Measurements from ENCODE around the gene MS4A6E.
"Not testable (repeated sequence)": the region's sequence is repeated elsewhere in the genome, so short reads cannot be mapped to it uniquely, and the experiment has no call there.

Gene MS4A6E, protein sequence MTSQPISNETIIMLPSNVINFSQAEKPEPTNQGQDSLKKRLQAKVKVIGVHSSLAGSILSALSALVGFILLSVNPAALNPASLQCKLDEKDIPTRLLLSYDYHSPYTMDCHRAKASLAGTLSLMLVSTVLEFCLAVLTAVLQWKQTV

DNA sequence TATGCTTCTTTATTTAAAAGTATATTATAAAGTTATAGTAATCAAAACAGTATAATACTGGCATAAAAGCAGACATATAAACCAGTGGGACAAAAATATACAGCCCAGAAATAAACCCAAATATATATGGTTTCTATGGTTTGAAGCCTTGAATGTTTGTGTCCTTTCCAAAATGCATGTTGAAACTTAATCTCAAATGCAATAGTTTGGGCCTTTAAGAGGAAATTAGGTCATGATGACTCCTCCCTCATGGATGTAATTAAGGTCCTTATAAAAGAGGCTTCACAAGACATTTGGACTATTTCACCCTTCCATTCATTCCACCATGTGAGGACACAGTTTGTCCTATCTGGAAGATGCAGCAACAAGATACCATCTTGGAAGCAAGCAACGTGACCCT is at the start of gene MS4A6E:
Gene MS4A6E (plus strand): TSS at position 301 of the 400 bp plus-strand sequence. CDS start 7,641 bp downstream, outside the sequence.
- DNase-seq (ENCODE audit: low spot score), result no peak

DNA sequence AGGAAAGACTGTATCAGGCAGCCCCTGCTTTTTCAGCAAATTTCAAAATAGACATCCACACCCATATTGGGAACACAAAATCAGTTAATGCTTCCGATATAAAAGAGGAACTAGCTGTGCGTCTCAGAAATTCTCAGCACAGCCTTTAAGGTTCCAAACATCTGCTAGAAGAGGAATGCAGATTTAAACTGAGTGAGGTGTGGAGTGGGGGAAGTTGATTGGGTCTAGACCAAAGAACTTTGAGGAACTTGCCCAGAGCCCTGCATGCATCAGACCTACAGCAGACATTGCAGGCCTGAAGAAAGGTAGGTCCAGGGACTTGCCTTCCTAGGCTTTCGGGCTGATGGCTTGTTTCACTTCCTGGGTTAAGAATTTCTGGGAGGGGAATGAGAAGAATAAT is 46.6 kb upstream of the MS4A6E start, which contains the start of gene MS4A4A:
Gene MS4A4A (plus strand): TSS at position 255 of the 400 bp plus-strand sequence. CDS start 10 bp downstream, at position 265.
- no peak for DNase-seq (ENCODE audit: low spot score)

DNA sequence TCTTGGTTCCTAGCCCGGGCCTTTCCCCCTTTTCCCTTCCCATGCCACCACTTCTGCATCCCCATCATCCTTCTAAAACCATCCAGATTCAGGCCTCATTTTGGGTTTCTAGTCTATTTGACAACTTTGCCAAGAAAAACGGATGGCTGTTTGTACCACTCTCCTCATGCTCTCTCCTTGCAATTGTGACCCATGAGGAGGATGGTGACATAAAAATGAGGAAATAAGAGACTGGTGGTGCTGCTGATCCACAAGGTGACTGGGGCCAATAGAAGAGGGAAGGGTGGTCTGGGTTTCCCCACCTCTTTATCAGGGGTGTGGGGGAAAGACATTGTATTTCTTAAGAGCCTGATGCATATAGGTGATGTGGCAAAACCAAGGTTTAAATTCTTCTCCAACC is 45.6 kb upstream of the MS4A6E start:
- DNase-seq (ENCODE audit: low spot score), result peak; percentile 8

DNA sequence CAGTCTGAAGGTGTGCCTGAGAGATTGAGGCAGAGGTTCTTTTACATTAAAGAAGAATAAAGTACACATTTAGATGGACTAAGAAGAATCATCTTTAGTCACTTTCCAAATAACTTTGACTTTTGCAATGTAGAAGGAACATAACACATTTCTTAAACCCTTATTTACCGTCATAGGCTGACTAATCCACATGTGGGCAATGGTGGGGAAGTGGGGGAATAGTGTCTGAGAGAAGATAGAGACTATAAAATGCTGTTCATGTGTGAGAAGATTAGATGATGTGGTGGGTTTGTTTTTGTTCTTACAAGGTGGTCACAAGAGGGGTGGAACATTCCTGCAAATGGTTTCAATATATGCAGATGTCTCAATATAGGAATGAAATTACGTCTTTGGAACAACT is 44.8 kb upstream of the MS4A6E start:
- no peak for DNase-seq (ENCODE audit: low spot score)

DNA sequence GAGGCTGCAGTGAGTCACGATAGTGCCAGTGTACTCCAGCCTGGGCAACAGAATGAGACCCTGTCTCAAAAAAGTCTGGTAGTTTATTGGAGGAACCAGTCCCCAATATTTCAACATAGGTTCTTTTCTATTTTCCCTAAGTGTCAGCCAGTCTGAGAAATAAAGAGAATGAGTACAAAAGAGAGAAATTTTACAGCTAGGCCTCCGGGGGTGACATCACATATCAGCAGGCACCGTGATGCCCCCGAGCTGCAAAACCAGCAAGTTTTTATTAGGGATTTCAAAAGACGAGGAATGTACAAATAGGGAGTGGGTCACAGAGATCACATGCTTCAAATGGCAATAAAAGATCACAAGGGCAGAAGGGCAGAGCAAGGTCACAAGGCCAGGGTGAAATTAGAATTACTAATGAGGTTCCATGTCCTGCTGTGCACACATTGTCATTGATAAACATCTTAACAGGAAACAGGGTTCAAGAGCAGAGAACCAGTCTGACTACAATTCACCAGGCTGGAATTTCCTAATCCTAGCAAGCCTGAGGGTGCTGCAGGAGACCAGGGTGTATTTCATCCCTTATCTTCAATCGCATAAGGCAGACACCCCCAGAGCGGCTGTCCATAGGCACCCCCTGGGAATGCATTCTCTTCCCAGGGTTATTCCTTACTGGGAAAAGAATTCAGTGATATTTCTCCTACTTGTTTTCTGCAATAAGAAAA is 41.5 kb upstream of the MS4A6E start:
- DNase-seq (ENCODE audit: low spot score), result not testable (repeated sequence)

DNA sequence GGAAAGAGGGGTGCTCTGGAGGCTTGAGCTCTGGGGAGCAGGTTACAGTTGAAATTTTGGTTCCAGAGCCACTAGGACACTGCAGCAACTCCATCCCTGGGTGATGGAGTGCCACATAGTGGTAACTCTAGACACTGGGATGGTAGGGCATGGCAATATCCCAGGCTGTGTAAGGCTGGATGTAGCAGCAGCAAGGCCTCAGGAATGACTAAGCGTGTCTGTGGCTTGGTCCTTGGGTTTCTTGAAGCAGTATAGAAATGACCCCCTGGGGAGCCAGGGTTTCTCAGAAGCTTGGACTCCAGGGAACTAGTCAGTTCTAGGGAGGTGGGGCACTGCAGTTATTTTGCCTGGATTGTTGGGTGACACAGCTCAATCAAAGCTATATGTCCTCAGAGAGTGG is 38.5 kb upstream of the MS4A6E start:
- DNase-seq (ENCODE audit: low spot score), result no peak

DNA sequence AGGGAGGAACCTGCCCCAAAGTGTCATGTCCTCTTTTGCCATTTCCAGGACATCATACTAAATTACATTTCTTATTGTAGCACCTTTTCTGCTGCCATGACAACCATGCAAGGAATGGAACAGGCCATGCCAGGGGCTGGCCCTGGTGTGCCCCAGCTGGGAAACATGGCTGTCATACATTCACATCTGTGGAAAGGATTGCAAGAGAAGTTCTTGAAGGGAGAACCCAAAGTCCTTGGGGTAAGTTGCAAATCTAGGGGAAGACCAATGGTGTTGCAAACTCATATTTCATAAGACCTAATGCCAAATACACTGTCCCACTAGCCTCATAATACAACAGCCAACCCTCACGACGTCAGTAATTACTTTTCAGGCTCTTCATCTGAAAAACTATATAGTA is 34.9 kb upstream of the MS4A6E start:
- DNase-seq (ENCODE audit: low spot score), result no peak

DNA sequence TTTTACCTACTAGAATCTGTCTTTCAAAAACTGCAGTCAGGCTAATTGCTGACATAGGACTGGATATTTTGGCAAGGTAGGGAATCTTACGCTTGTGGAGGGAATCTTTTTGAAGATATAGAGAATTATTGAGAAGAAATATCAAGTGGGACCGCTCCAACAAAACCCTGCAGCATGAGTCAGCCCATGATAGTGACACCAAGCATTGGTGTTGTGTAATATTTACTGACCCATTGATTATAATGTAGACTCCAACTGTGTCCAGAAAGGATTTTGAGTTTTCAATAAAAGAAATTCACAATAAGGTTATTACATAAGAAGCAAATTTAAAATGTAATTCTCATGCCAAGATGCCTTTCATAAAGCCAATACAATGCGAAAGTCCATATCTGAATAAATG is 25.9 kb upstream of the MS4A6E start:
- DNase-seq (ENCODE audit: low spot score), result no peak

DNA sequence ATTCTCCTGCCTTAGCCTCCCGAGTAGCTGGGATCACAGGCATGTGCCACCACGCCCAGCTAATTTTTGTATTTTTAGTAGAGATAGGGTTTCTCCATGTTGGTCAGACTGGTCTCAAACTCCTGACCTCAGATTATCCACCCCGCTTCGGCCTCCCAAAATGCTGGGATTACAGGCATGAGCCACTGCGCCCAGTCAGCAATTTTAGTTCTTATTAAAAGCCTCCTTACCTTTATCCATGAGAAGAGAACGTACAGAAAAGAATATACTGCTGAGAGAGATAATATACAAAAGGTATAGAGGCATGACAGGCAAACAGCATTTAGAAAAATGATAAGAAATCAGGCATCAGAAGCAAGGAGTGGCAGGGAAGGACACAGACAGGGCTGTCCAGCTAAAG is 25.2 kb upstream of the MS4A6E start:
- DNase-seq (ENCODE audit: low spot score), result not testable (repeated sequence)

DNA sequence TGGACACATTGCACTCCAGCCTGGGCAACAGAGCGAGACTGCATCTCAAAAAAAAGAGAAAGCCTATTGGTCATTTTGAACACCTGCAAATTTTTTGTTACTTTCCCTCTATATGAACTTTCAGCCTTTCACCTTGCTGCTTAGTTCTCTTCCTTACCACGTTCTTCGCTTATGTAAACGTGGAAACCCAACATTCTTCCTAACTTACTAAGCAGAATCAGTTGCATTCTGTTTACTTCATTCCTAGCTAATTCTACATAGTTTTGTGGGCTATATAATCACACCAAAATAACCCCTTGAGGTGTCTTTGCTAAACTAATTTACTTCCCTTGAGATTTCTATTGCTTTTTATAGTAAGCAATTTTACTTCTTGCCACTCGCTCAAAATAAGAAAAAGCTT is 23.4 kb upstream of the MS4A6E start:
- no peak for DNase-seq (ENCODE audit: low spot score)

DNA sequence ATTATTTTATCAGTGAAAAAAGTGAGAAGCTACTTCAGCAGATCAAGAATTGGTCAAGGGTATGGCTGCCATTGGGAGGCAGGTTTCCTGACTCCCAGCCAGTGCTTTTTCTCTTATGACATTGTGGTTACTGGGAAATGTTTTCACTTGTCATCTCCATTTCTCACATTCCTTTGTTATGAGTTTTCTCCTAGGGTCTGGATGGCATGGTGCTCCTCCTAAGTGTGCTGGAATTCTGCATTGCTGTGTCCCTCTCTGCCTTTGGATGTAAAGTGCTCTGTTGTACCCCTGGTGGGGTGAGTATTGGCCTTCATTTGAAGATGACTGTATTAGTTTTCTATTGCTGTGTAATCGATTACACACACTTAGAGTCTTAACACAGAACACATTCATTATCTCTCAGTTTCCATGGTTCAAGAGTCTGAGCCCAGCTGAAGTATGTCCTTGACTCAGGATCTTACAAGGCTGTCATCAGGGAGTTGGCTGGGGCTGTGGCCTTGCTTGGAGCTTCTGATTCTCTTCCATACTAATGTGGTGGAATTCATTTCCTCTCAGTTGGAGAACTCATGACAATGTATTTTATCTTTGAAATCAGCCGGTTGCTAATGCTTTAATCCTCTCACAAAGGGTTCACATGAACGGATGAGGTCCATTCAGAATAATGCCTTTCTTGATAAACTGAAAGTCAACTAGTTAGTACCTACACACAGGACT is 21.0 kb upstream of the MS4A6E start:
- DNase-seq (ENCODE audit: low spot score), result no peak

DNA sequence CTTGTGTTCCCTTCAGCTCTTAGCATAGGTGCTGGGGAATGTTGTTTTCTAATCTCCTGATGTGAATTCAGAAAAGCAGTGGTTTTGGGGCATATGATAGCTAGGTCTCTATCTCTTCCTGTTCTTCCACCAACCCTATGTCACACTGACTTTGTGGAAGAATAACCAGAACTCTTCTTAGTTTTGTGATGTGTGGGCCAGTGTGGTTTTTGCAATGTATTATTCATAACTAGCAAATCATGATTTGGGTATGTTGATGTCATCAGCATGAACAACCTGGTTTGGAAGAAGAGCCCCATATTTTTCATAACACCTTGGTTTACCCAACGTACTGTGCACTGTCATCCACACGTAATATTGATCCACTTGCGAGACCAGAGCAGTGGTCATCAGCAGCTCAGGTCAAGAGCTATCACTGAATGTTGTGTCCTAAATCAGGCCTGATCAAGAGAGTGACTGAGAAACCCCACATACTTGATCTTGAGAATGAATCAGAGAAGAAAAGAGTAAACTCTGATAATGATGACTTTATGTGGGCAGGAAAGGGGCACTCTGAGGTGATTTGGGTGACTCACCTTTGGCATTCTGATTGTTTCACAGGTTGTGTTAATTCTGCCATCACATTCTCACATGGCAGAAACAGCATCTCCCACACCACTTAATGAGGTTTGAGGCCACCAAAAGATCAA is 19.4 kb upstream of the MS4A6E start:
- no peak for DNase-seq (ENCODE audit: low spot score)

DNA sequence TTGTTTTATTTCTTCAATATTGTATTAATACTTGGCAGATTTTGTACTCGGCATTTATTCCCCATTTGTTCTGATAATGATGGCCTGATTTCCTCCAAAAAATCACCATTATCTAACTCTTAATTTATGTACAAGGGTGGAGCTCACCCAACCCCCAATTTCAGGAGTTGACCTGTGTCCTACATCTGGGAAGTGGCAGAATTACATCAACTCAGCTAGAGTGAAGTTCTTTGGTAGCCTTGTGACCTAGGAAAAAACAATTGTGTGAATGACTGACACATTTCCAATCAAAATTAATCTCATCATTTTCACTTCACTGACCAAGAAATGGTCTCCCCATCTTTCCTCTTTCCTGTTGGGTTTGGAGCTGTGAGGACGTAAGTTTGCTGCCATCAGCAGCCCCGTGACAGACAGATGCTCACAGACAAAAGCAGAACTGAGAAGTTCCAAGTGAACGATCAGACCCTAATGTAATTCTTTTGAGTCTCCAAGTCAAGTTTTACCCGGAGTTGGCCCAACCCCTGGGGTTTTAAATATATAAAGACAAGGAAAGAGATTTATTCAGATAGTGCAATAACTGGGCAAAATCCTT is 16.6 kb upstream of the MS4A6E start:
- no peak for DNase-seq (ENCODE audit: low spot score)

DNA sequence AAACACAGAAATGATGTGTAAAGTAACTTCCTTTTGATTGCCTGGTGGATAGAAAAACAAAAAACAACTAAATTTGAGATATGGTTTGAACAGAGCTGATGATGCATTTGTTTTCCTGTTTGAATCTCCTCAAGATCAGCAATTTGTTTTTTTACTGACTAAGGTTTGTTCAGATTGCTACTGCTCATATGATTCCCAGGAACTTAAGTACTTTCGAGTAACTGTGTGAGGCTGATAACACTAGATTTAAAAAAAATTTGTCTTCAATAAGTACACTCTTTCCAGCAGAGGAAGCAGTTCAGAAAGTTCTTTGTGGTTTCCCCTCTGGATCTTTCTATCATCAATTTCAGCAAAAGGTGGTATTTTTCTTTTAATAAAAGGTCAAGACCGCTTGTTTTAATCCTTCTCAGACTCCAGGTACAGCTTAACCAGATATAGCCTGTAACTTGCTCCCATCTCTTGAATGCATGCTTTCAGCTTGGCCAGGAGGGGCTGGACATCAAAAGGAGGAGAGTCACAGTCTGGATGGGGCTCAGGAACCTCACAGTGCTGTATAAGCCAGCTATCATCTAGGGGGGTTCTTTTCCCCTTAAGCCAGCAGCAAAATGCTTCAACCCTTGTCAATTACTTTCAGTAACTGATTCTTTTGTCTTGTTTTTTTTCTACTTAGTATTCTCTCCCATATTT is 12.3 kb upstream of the MS4A6E start:
- no peak for DNase-seq (ENCODE audit: low spot score)

DNA sequence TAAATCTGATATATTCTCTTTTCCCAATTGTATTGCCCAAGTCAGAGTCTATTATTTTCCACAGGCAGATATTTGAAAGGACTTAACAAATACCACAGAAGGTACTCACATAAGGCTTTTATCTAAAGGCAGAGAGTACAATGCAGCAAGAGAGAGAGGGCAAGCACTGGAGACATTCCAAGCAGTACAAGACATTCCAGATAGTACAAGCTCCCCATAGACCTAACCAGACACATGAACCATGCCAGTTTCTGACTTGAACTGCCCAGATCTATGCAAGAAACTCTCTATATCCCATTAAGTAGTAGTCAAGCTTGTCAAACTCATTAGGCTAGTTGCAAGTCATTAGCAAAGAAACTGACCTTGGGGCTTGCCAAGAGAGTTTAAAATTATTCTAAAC is 11.2 kb upstream of the MS4A6E start:
- DNase-seq (ENCODE audit: low spot score), result no peak

DNA sequence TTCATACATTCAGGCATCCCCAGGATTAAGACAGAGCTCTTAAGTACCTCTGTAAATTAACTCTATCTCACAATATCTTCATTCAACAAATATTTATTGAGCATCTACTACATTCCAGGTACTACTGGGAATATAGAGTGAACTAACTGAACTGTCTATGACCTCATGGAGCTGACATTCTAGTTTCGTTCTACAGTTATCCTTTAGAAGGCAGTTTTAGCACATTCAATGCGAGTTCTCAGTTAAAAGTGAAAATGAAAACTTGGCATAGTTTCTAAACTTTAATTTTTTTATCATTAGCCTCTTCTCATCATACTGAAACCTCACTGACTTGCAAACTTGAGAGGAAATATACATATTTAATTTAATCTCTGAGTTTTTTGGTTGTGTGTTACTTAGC is 10.7 kb upstream of the MS4A6E start:
- DNase-seq (ENCODE audit: low spot score), result no peak

DNA sequence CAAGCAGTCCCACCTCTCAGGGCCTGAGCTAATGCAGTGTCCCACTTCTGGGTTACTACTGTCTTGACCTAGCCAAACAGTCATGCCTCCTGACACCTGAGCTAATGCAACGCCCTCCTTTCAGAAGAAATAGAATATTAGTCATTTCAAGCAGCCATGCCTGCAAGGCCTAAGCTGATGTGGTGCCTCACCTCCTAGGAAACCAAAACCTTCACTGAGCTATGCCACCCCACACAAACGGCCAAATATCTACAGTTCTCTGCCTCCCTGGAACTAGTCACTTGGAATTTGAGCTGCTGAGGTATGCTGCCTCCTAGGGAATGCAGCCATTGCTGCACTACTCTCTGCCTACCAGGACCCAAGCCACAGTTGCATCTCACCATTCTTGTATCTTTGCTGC is 8.3 kb upstream of the MS4A6E start:
- DNase-seq (ENCODE audit: low spot score), result no peak

DNA sequence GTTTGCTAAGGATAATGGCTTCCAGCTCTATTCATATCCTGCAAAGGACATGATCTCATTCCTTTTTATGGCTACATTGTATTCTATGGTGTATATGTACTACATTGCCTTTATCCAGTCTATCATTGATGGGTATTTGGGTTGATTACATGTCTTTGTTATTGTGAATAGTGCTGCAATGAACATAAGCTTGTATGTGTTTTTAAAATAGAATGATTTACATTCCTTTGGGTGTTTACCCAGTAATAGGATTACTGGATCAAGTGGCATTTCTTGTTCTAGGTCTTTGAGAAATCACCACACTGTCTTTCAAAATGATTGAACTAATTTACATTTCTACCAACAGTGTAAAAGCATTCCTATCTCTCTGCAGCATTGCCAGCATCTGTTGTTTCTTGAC is 6.0 kb upstream of the MS4A6E start:
- no peak for DNase-seq (ENCODE audit: low spot score)

DNA sequence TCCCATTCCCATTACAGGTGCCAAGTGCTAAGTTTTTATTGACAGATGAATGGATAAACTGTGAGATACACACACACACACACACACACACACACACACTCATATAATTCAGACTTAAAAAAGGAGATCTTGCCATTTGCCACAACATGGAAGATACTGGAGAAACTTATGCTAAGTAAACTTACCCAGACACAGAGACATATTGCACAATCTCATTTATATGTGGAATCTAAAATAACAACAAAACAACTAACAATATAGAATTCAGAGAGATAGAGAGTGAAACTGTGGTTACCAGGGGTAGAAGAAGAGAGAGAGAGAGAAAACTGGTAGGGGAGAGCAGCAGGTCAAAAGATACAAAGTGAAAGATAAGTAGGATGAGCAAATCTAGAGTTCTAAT is 1.4 kb downstream of the MS4A6E start:
- no peak for DNase-seq (ENCODE audit: low spot score)

DNA sequence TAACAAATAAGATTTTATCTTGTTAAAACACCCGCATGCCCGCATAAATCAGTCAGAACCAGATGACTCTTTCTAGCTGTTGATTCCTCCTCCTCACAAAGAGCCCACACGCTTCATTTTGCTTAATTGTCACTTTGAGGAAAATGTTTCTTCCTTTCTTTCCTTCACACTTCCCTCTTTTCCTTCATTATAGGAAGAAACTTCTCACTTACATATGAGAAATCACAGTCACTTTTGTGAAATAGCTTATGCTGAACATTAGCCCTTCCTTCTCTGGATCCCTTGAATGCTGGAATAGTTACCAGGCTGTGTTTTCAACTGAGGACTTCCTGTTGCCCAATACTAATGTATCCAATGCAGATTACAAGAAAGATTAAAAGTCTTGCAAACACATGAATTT is 5.8 kb downstream of the MS4A6E start:
- no peak for DNase-seq (ENCODE audit: low spot score)

DNA sequence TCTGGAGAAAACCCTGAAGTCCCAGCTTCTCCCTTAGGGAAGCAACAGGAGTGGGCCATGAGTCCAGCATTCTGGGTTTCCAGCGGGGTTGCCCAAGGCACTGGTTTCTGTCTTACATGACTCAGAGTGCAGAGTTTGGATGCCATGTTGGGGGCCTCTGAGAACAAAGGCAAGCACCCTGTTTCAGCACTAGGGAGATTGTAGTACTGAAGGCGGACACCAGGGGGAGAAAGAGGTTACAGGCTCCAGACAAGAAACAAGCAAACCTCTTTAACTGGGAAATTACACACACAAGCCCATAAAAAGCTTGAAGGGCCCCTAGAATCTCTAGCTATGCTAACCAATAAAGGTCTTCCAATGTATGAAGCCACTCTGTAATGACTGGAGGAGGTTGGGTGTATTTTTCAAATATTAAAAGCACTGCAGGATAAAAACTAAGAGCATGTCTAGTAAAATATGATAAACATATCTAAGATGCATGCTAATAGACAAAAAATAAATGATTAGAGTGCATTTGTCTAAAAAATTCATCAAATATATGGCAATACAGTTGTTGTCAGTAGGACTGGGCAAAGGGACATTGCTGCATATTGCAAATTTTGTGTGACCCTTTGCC is 7.1 kb downstream of the MS4A6E start:
- DNase-seq (ENCODE audit: low spot score), result peak; percentile 57

Measured in cerebellar cortex (tissue), 1 donor.